Muscle of arm (tissue), 14 donors: ENCODE data around the gene C5orf24. TPM values are rescaled to one million over a fixed set of nuclear protein-coding genes. Genes with fewer than 3 reads are reported as not detected.
"Not testable (repeated sequence)": the region's sequence is repeated elsewhere in the genome, so short reads cannot be mapped to it uniquely, and the experiment has no call there.

ENCODE experiments used
- DNase-seq: peaks from one replicate; pipeline ENCODE4 v3.0.0-alpha.2; 2013
- long read RNA-seq, 11 donors: transcript quantifications; one replicate each; lab custom pipeline, GENCODE V29; 2026
- polyA plus RNA-seq, 12 donors: library from polyadenylated mRNA; unstranded; fragments of 120-200 nt; gene quantifications; one replicate each; pipeline ENCODE4 v1.2.1, GENCODE V29; 2013; ENCODE audit not compliant: insufficient read length in 12 of 12

The C5orf24 gene
- polyA plus RNA-seq: 100 to 1,000 TPM in 1 of 12 donors, 10 to 100 TPM in 11; 69.0 to 110 (median 86.1) TPM
- long read RNA-seq, donor 1, full-length matches to known transcripts: 38 of 38 reads
- long read RNA-seq, donor 1, partial matches to known transcripts: 0 of 38 reads
- long read RNA-seq, donor 1, other reads (novel, unspliced or antisense): 0 of 38 reads
- long read RNA-seq, donor 2, full-length matches to known transcripts: 36 of 78 reads
- long read RNA-seq, donor 2, partial matches to known transcripts: 42 of 78 reads
- long read RNA-seq, donor 2, other reads (novel, unspliced or antisense): 0 of 78 reads
- long read RNA-seq, donor 3, full-length matches to known transcripts: 10 of 10 reads
- long read RNA-seq, donor 3, partial matches to known transcripts: 0 of 10 reads
- long read RNA-seq, donor 3, other reads (novel, unspliced or antisense): 0 of 10 reads
- long read RNA-seq, donor 4, full-length matches to known transcripts: 14 of 14 reads
- long read RNA-seq, donor 4, partial matches to known transcripts: 0 of 14 reads
- long read RNA-seq, donor 4, other reads (novel, unspliced or antisense): 0 of 14 reads
- long read RNA-seq, donor 5, full-length matches to known transcripts: 45 of 45 reads
- long read RNA-seq, donor 5, partial matches to known transcripts: 0 of 45 reads
- long read RNA-seq, donor 5, other reads (novel, unspliced or antisense): 0 of 45 reads
- long read RNA-seq, donor 6, full-length matches to known transcripts: 15 of 15 reads
- long read RNA-seq, donor 6, partial matches to known transcripts: 0 of 15 reads
- long read RNA-seq, donor 6, other reads (novel, unspliced or antisense): 0 of 15 reads
- long read RNA-seq, donor 7, full-length matches to known transcripts: 20 of 20 reads
- long read RNA-seq, donor 7, partial matches to known transcripts: 0 of 20 reads
- long read RNA-seq, donor 7, other reads (novel, unspliced or antisense): 0 of 20 reads
- long read RNA-seq, donor 8, full-length matches to known transcripts: 40 of 40 reads
- long read RNA-seq, donor 8, partial matches to known transcripts: 0 of 40 reads
- long read RNA-seq, donor 8, other reads (novel, unspliced or antisense): 0 of 40 reads
- long read RNA-seq, donor 9, full-length matches to known transcripts: 14 of 14 reads
- long read RNA-seq, donor 9, partial matches to known transcripts: 0 of 14 reads
- long read RNA-seq, donor 9, other reads (novel, unspliced or antisense): 0 of 14 reads
- long read RNA-seq, donor 10, full-length matches to known transcripts: 35 of 52 reads
- long read RNA-seq, donor 10, partial matches to known transcripts: 17 of 52 reads
- long read RNA-seq, donor 10, other reads (novel, unspliced or antisense): 0 of 52 reads
- long read RNA-seq, donor 11, full-length matches to known transcripts: 33 of 67 reads
- long read RNA-seq, donor 11, partial matches to known transcripts: 34 of 67 reads
- long read RNA-seq, donor 11, other reads (novel, unspliced or antisense): 0 of 67 reads

GRCh38 chr5:134845852-134846640 is at the start of gene C5orf24:
TSS of gene C5orf24 (plus strand) at chr5:134845968. CDS start at chr5:134854901, 8,933 bp downstream.
- DNase-seq: peak; percentile 98

- DNase-seq: no peak
These were observed 47.3 kb upstream of the C5orf24 start for GRCh38 chr5:134798468-134798867.

GRCh38 chr5:134803821-134804220 is 41.9 kb upstream of the C5orf24 start:
- no peak for DNase-seq

- DNase-seq: no peak
These were observed 32.4 kb upstream of the C5orf24 start for GRCh38 chr5:134813407-134813806.

- DNase-seq: no peak
These were observed 31.9 kb upstream of the C5orf24 start for GRCh38 chr5:134813827-134814226.

GRCh38 chr5:134817006-134817405 is 28.8 kb upstream of the C5orf24 start:
- no peak for DNase-seq

GRCh38 chr5:134818776-134819175 is 27.0 kb upstream of the C5orf24 start:
- no peak for DNase-seq

- no peak for DNase-seq
These were observed 26.3 kb upstream of the C5orf24 start for GRCh38 chr5:134819407-134819963.

GRCh38 chr5:134821841-134822240 is 23.9 kb upstream of the C5orf24 start:
- DNase-seq: no peak

GRCh38 chr5:134824681-134825080 is 21.1 kb upstream of the C5orf24 start:
- DNase-seq: no peak

GRCh38 chr5:134825212-134825611 is 20.6 kb upstream of the C5orf24 start:
- no peak for DNase-seq

GRCh38 chr5:134833340-134834032 is 12.3 kb upstream of the C5orf24 start:
- DNase-seq: no peak

- no peak for DNase-seq
These were observed 10.1 kb upstream of the C5orf24 start for GRCh38 chr5:134835623-134836022.

- DNase-seq: no peak
These were observed 8.1 kb upstream of the C5orf24 start for GRCh38 chr5:134837530-134838181.

GRCh38 chr5:134838361-134838760 is 7.4 kb upstream of the C5orf24 start:
- DNase-seq: not testable (repeated sequence)

GRCh38 chr5:134840811-134841210 is 5.0 kb upstream of the C5orf24 start:
- no peak for DNase-seq

- DNase-seq: no peak
These were observed 1.5 kb upstream of the C5orf24 start for GRCh38 chr5:134844252-134844651.

GRCh38 chr5:134845335-134845851 is 375 bp upstream of the C5orf24 start:
- DNase-seq: peak; percentile 18

GRCh38 chr5:134846641-134846960 is 833 bp downstream of the C5orf24 start:
- no peak for DNase-seq
